ELF-1 (cell line): ENCODE results near the gene RXRA.
"Not testable (repeated sequence)": the region's sequence is repeated elsewhere in the genome, so short reads cannot be mapped to it uniquely, and the experiment has no call there.

Experiments
- DNase-seq: peaks from one replicate; pipeline ENCODE4 v3.0.0-alpha.2; 2016; ENCODE audit warnings: low read depth, low spot score

Gene RXRA

GRCh38 chr9:134293611-134294152 is 32.6 kb upstream of the RXRA start:
- no peak for DNase-seq

- peak; percentile 75 for DNase-seq
Observed at GRCh38 chr9:134294153-134295071, 31.8 kb upstream of the RXRA start.

GRCh38 chr9:134295101-134295745 is 31.0 kb upstream of the RXRA start:
- peak; percentile 47 for DNase-seq

GRCh38 chr9:134295746-134296250 is 30.5 kb upstream of the RXRA start:
- DNase-seq = no peak

DNA sequence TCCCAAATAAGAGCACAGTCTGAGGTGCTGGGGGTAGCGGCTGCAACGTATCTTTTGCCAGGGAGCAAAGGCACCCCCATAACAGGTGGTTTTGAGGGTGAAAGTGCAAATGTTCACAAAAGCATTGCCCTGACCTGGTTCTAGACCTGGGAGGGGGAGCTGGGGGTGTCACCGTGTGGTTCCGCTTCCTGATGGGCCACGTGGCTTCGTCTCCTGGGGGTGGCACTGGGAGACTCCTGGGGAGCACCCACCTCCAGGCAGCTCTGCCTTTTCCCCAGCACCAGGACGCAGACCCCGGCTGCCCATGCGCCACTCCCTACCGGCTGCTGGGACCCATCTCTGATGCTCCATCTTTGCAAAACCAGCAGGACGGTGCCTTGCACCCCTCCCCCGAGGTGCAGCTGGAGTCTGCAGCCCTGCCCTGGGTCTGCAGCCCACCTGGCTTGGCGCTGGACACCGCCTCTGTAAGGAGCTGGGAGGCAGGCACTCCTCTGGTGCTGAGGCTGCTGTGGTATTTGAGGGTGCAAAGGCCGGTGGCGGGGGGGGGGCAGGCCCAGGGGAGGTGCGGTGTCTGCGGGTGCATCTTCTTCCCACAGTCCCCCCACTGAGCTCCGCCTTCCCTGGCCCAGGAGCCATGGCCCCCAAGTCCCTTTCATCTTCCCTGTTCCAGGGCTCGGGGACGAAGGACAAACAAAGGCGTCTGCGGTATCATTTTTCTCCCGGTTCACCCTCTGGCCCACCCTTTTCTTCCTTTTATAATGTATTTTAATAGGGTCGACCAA is 29.8 kb upstream of the RXRA start:
- DNase-seq = no peak

DNA sequence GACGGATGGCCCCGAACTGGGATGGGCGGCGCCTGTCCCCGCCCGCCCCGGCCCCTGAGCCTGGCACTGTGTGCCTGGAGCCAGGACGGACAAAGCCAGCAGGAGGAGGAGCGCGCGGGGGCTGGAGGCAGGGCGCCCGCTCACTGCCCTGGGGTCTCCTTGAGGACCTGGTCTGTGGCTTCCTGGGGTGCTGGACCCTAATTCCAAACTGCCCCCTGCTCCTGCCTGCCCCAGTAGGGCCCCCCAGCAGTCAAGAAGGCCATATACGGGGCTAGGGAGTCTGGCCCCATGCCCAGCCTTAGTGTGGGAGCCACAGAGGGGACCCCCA is 29.2 kb upstream of the RXRA start:
- DNase-seq = no peak

DNA sequence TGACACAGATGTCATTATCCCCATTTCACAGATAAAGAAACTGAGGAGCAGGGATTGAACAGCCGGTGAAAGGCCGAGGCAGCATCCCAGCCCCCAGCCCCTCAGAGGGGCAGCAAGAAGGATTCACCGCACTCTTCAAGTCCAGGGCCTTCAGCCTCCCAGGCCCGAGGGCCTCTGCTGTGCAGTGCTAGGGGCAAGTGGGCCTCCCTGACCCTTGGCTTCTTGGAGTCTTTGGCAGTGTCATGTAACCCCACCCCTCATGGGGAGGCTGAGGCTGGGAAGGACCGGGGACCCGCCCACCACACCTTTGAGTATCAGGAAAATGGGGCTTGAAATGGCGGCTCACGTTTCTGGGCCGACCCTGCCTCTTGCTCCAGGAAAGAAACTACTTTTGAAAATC is 28.7 kb upstream of the RXRA start:
- DNase-seq = no peak

DNA sequence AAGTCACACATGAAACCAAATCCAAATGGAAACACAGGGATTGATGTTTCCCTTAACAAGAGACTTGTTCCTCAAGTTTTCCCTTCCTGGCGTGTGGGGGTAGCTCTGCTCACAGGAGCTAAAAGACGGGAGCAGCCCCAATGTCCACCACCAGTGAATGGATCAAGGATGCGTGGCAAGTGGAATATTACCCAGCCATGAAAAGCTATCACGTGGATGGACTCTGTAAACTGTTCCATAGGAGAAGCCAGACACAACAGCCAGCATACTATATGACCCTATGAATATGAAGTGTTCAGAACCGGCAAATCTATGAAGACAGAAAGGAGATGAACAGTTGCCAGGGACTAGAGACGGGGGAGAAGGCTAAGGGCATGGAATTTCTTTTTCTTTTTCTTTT is 28.3 kb upstream of the RXRA start:
- no peak for DNase-seq

DNA sequence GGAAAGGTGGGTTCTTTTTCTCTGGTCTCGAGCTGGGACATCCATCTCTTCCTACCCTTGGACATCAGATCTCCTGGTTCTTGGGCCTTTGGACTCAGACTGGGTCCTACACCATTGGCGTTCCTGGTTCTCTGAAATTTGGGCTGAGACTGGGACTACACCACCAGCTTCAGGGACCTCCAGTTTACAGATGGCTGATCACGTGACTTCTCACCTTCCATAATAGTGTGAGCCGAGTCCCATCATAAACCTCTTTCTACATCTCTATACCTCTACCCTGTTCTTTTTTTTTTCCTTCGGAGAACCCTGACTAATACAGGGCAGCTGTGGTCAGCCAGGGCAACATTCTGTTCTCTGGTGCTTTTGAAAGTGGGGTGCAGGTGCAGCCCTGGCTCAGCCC is 27.2 kb upstream of the RXRA start:
- DNase-seq = no peak

- DNase-seq = no peak
Observed at GRCh38 chr9:134299883-134300282, 26.4 kb upstream of the RXRA start.

DNA sequence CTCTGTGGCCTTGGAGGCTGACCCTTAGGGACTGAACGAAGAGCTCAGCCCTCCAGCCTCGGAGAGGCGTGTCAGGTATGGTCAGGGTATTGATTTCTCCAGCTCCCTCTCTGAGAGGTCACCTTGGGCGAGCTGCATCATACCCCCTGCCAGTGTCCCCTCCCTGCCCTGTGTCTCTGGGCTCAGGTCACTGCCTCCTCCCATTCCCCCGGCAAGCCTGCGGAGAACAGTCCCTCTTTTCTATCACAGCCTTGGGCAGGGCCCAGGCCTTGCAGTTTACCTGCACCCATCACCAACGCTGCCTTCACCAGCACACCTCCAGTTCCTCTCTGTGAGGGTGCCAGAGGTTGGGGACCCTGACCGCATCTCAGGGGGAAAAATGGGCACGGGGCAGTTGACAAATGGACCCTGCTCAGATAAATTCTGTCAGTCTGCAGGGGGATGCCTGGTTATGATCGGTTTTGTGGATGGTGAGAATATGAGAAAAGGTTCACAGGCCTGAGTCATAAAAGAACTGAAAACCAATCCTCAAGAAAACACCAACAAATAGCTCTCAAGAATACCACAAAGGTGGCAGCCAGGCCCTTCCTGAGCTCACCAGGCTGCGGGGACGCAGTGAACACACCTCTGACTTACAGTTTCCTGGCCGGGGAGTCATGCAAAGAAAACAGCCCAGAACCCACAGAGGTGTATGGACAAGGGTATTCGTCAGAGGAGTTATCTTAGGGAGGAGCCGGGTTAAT is 24.7 kb upstream of the RXRA start:
- no peak for DNase-seq

- DNase-seq = no peak
Observed at GRCh38 chr9:134302130-134302817, 24.0 kb upstream of the RXRA start.

GRCh38 chr9:134303601-134304000 is 22.7 kb upstream of the RXRA start:
- no peak for DNase-seq

DNA sequence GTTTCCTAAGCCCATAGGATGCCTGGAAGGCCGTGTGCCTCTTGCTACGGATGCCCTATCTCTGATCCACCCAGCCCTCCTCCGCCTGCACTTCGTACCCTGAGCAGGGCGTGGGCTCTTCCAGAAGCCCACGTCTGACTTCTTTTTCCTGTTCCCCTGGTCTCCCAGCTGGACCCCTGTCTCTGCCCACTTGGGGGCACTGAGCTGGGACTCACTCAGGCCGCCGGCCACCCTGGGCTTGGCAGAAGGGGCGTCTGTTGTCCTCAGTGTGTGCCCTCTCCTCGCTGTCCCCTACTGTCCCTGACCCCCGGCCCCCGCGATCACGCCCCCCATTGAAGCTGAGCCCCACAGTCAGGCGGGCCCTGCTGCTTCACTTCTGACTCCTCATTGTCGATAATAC is 22.0 kb upstream of the RXRA start:
- no peak for DNase-seq

DNA sequence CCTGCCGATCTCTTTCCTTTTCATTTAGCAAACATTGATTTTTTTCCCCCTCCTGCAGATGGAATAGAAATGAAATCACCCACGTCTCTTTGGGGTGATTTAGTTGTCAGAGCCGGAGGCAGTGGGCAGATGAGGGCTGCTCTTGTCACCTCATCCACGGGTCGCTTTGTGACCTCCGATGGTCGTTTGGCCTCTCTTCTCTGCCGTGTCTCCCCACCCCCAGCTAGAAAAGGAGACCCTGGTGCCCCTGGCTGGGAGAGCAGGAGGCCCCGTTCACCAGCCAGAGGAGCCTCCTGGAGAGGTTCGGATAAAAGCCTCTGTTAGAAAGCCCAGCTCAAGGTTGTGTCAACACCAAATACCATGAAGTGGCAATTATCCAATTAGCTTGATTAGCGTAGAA is 21.6 kb upstream of the RXRA start:
- DNase-seq = peak; percentile 38

GRCh38 chr9:134305533-134305932 is 20.7 kb upstream of the RXRA start:
- no peak for DNase-seq

- not testable (repeated sequence) for DNase-seq
Observed at GRCh38 chr9:134306042-134306441, 20.2 kb upstream of the RXRA start.

- no peak for DNase-seq
Observed at GRCh38 chr9:134306636-134307600, 19.3 kb upstream of the RXRA start.
